ENCODE data around the gene NDRG3.

NDRG3 gene

GRCh38 chr20:36607586-36608387, 138.1 kb downstream of the NDRG3 start:
- POLR2A ChIA-PET = interaction anchor here (0.7 kb wide), 1 partner anchor 102 kb away, joined by 6 read pairs; no protein-coding TSS in a partner anchor
- DNase-seq (ENCODE audit: extremely low spot score) = no peak
- CTCF ChIA-PET = interaction anchor here (2.2 to 5.5 kb wide), 2 partner anchors 147 to 167 kb away, joined by 6 to 29 read pairs; partner anchors contain the start of gene DSN1
- TF ChIP-seq, protein P1, sequence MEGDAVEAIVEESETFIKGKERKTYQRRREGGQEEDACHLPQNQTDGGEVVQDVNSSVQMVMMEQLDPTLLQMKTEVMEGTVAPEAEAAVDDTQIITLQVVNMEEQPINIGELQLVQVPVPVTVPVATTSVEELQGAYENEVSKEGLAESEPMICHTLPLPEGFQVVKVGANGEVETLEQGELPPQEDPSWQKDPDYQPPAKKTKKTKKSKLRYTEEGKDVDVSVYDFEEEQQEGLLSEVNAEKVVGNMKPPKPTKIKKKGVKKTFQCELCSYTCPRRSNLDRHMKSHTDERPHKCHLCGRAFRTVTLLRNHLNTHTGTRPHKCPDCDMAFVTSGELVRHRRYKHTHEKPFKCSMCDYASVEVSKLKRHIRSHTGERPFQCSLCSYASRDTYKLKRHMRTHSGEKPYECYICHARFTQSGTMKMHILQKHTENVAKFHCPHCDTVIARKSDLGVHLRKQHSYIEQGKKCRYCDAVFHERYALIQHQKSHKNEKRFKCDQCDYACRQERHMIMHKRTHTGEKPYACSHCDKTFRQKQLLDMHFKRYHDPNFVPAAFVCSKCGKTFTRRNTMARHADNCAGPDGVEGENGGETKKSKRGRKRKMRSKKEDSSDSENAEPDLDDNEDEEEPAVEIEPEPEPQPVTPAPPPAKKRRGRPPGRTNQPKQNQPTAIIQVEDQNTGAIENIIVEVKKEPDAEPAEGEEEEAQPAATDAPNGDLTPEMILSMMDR (IDR thresholded peaks at IDR 0.05; ENCODE audit: control extremely low read depth, extremely low read depth, low read depth, missing control alignments) = no peak

- POLR2A ChIA-PET = interaction anchor here (0.8 to 2.8 kb wide), 2 partner anchors 11 to 35 kb away, joined by 4 to 24 read pairs; no protein-coding TSS in a partner anchor
- CTCF ChIA-PET = interaction anchor here (0.8 to 4.5 kb wide), 29 partner anchors 8 to 312 kb away, joined by 3 to 62 read pairs (median 5); partner anchors contain the start of genes DSN1, SLA2 and TGIF2
- TF ChIP-seq, protein P1 (IDR thresholded peaks at IDR 0.05; ENCODE audit: control extremely low read depth, extremely low read depth, low read depth, missing control alignments) = no peak
- no peak for DNase-seq (ENCODE audit: extremely low spot score)
These were observed 139.5 kb downstream of the NDRG3 start for GRCh38 chr20:36606158-36607066.

- DNase-seq (ENCODE audit: extremely low spot score) = peak; percentile 95
- ChIA-PET POLR2A (interaction anchor here (0.6 to 2.8 kb wide), 6 partner anchors 11 to 304 kb away, joined by 3 to 24 read pairs (median 4); no protein-coding TSS in a partner anchor), CTCF (interaction anchor here (0.6 to 4.5 kb wide), 35 partner anchors 9 to 313 kb away, joined by 3 to 62 read pairs (median 4); partner anchors contain the start of genes DSN1, SLA2 and TGIF2)
- TF ChIP-seq, protein P1 (IDR thresholded peaks at IDR 0.05; ENCODE audit: control extremely low read depth, extremely low read depth, low read depth, missing control alignments) = peak; percentile 96
These were observed 140.3 kb downstream of the NDRG3 start, which contains the start of gene RAB5IF for GRCh38 chr20:36605399-36606157. TSS of gene RAB5IF (plus strand) at chr20:36605779. CDS start at chr20:36605952, 173 bp downstream.

DNA sequence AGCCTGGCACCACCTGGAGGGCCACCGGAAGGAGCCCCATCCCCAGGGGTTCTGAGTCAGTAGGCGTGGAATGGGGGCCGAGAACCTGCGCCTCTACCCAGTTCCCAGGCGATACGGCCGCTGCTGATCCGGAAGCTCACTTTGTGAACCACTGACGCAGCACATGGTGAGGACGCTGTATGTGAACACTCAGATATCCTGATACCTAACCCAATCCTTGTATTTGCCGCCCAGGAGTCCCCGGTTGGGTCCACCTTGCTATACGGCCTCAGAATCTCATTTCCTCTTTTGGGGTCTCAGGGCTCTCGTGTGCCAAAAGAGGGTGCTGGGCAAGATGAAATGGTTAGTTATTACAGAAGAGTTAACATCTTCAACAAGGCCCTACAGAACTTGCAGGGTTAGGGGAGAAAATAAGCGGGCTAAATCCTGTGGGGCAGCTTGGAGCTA, 140.9 kb downstream of the NDRG3 start:
- ChIA-PET POLR2A (interaction anchor here (0.6 to 2.8 kb wide), 9 partner anchors 10 to 141 kb away, joined by 3 to 24 read pairs (median 4); no protein-coding TSS in a partner anchor), CTCF (interaction anchor here (0.6 to 4.5 kb wide), 29 partner anchors 9 to 314 kb away, joined by 3 to 62 read pairs (median 5); partner anchors contain the start of genes SLA2 and TGIF2)
- TF ChIP-seq, protein P1 (IDR thresholded peaks at IDR 0.05; ENCODE audit: control extremely low read depth, extremely low read depth, low read depth, missing control alignments) = no peak
- DNase-seq (ENCODE audit: extremely low spot score) = peak; percentile 63
